HG03280 (cell line): ENCODE measurements around the gene PRR23E.

ENCODE experiments used
- ATAC-seq: cut with Tn5 transposase; IDR thresholded peaks from one replicate; pipeline ENCODE4 v1.9.1; 2021; ENCODE audit warnings: mild to moderate bottlenecking, moderate library complexity; ENCODE audit not compliant: unreplicated experiment

PRR23E gene

GRCh38 chr3:127164615-127165014 is 28.3 kb upstream of the PRR23E start:
- ATAC-seq: no peak

- no peak for ATAC-seq
Measured at GRCh38 chr3:127165036-127165435, 27.9 kb upstream of the PRR23E start.

DNA sequence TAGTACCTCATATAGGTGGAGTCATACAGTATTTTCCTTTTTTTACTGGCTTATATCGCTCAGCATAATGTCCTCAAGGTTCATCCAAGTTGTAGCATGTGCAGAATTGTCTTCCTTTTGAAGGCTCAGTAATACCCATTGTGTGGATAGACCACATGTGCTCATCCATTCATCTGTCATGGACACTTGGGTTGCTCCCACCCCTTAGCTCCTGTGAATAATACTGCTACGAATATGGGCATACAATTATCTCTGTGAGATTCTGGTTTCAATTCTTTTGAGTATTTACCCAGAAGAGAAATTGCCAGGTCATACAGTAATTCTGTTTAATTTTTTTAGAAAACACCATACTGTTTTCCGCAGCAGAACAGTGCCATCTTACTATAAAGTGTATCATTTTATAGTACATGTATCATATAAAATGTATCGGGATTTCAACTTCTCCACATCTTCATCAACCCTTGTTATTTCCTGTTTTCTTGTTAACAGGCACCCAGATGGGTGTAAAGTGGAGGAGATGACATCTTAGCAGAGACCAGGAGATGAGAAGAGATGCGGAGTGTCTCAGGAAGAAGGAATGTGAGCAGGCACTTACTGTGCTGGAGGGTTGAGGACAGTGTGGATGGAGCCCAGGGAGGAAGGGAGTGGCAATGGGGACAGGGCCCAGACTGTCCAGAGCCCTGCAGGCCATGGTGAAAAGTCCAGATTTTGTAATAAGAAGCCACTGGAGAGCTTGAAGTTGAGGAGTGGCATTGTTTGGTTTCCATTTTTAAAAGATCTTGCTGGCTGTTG is 27.0 kb upstream of the PRR23E start:
- ATAC-seq: no peak

- ATAC-seq: no peak
Measured at GRCh38 chr3:127166501-127167065, 26.3 kb upstream of the PRR23E start.

DNA sequence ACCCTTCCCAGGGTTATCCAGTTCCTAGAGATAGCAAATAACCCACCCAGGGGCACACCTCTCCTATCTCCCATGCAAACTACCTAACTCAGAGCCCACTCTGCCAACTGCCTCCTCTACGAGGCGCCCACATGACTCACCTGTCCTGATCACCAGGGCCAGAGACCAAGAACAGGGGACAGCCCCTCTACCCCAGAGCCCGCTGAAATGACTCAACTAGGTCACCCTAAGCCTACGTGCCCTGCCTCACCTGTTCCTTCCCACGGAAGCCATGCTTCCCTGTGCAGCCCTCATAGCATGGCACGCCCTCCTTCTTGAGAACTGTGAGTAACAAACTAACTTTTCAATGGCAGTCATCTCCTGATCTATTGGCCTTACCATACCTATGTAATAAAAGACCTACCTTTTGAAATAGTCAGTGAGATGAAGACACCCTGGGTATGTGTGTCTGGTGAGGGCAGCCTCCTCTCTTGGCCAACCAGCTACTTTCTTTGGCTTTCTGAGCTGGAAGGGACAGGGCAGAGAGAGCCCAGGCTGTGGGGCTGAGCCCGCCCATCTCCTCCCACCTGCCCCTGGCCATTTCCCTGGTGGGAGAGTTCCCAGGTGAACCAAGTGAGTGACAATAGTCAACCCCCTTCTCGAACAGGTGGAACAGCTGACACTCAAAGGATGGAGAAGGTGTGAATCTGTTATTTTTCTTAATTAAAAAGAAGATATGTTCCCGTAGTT is 25.5 kb upstream of the PRR23E start:
- no peak for ATAC-seq

DNA sequence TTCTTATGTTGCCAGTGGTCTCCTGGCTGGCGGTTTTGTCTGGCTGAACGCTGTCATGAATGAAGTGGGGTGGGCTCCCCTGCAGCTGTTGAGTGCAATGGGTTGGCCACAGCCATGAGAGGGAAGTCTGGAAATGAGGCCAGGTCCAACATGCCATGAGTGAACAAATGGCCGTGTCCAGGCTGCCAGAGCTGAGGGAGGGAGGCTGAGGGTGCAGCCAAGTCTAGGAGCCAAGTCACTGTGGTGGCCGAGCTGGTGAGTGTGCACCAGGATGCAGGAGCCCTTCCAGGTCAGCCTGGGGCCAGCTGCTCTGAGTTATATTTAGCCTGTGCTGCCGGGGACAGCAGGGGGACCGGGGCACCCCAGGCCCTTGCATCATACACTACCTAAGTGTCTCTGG is 24.7 kb upstream of the PRR23E start:
- ATAC-seq: no peak

GRCh38 chr3:127170814-127171213 is 22.1 kb upstream of the PRR23E start:
- ATAC-seq: no peak

- no peak for ATAC-seq
Measured at GRCh38 chr3:127171320-127171719, 21.6 kb upstream of the PRR23E start.

- ATAC-seq: no peak
Measured at GRCh38 chr3:127171721-127172120, 21.2 kb upstream of the PRR23E start.

GRCh38 chr3:127172211-127172610 is 20.7 kb upstream of the PRR23E start:
- ATAC-seq: no peak

GRCh38 chr3:127172781-127173515 is 20.0 kb upstream of the PRR23E start:
- no peak for ATAC-seq

DNA sequence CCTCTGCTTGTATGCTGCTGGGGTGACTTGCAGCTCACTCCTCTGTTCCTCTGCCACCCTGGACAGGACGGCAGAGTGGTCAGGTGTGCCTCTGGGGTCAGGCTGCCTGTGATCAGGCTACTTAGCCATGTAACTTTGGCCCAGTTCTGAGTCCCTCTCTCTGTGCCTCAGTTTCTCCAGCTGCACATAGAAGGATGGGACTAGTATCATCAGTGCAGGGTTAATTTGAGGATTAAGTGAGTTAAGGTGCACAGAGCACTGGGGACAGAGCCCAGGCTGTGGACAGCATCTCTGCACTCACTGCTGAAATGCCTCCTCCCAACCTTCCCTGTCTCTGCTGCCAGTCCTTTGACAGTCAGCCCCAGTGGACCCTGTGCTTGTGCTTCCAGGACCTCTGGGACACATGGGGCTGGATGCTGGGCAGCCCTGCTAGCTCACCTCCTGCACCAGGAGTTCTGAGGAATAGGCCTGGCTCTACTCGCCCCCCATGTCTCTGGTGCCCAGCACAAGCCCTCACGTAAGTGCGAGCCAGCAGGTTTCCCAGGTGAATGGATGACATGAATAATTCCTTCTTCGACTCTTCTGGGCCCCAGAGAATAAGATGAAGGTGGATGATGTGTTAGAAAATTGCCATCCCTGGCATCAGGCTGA is 19.3 kb upstream of the PRR23E start:
- no peak for ATAC-seq

DNA sequence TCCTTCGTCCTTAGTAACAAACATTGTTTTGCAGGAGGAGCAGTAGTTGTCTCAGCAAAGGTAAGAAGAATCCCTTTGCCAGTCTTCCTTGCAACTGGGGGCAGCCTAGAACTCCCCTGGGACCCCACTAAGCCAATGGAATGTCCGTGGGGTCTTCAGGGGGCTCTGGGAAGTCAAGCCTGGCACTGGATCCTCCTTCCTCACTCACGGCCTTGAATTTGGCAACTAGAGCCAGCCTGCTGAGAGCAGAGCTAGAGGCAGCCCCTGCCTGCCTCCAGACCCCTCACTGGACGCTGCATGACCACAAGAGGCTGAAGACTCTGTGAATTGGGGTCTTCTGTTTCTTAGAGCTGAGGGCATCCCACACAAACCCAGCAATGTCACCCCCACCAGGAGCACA is 18.6 kb upstream of the PRR23E start:
- no peak for ATAC-seq

DNA sequence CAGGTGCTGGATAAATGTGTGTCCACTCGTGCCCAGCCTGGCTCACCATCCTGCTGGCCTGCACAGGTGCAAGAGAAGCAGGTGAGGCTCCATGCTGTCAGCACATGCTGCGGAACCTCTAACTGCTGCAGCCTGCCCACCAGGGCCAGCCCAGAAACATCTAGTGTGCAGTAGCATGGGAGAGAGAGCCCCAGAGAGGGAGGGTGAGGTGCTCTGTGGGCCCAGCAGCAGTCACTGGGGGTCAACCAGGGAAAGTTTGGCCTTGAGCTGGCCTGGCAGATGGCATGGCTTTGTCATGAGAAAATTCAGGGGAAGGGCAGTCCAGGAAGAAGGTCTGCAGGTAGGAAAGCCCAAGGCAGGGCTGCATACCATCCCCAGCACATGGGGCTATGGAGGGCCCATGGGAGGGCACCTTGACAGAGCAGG is 18.2 kb upstream of the PRR23E start:
- ATAC-seq: no peak

DNA sequence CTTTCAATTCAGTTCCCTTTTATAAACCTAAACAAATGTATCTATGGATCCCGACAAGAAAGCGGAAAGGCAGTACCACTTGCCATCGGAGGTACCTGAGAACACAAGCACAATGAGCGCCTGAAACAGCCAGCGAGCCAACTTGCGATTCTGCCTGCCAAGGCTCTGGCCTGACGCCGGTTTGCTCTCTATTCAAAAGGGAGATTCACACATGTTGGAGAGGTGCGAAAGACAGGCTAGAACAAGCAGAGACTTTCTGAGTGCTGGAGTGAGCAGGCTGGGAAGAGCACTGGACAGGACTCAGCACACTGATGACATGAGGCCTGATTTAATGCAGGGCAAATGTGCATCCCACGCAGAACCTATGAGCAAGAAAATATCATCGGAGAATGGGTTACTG is 17.7 kb upstream of the PRR23E start:
- ATAC-seq: no peak

GRCh38 chr3:127177226-127177625 is 15.7 kb upstream of the PRR23E start:
- ATAC-seq: no peak

- ATAC-seq: no peak
Measured at GRCh38 chr3:127180859-127181258, 12.1 kb upstream of the PRR23E start.

GRCh38 chr3:127182431-127182830 is 10.5 kb upstream of the PRR23E start:
- no peak for ATAC-seq

GRCh38 chr3:127182848-127183714 is 9.8 kb upstream of the PRR23E start:
- ATAC-seq: no peak
